Gastrocnemius medialis (tissue), 4 donors: ENCODE results near the gene PLEKHG4.

Experiments used
- CTCF ChIP-seq, 5 experiments: fragments of 450-650 bp in 3 of 5; fragments of 200-600 bp in 2 of 5; sonication (generic) in 2 of 5; IDR thresholded peaks in 4 of 5; conservative IDR thresholded peaks in 1 of 5; 1 replicate in 4 of 5; 2 replicates in 1 of 5; pipeline ENCODE4 v1.5.1; 2016 to 2019; ENCODE audit warnings: antibody characterized with exemption in 5 of 5, mild to moderate bottlenecking in 3 of 5, moderate library complexity in 3 of 5
- POLR2A ChIP-seq, 2 donors: fragments of 450-650 bp; IDR thresholded peaks; one replicate each; pipeline ENCODE4 v1.6.1; 2017; ENCODE audit warnings: antibody characterized with exemption in 2 of 2, mild to moderate bottlenecking in 2 of 2, moderate library complexity in 2 of 2

GRCh38 chr16:67263201-67263600, 16.1 kb upstream of the PLEKHG4 start:
- TF ChIP-seq CTCF (IDR thresholded peaks at IDR 0.05 in 4 of 5, conservative IDR thresholded peaks at IDR 0.05 in 1 of 5) = no peak
- TF ChIP-seq POLR2A (IDR thresholded peaks at IDR 0.05) = no peak
